H1 (cell line): ENCODE results near the gene BCAS1. TPM values are rescaled to one million over a fixed set of nuclear protein-coding genes. Genes with fewer than 3 reads are reported as not detected.

Experiments used
- CTCF ChIA-PET: fragments of 300-600 bp; sonication (Branson Sonifier 250); formaldehyde crosslinking; loops from one replicate; lab custom pipeline; 2021; ENCODE audit not compliant: partially characterized antibody; lab: Charles Lee
- POLR2A ChIA-PET: fragments of 300-600 bp; sonication (Branson Sonifier 250); formaldehyde crosslinking; loops from one replicate; lab custom pipeline; 2021; ENCODE audit warnings: inconsistent platforms; ENCODE audit not compliant: partially characterized antibody; lab: Charles Lee
- DNase-seq, 2 experiments: peaks; one replicate each; pipeline versions ENCODE4 v3.0.0 to v3.0.0-alpha.2; 2010 to 2022; ENCODE audit warnings: low spot score in 2 of 2, low read depth in 1 of 2, mixed read lengths in 1 of 2
- FAIRE-seq: peaks from 2 replicates; lab custom pipeline; 2011; peaks lifted over from hg19 to GRCh38; lab: Jason Lieb, UNC
- H2AFZ ChIP-seq: 2 replicates; pipeline ENCODE4 v1.8.1; 2012; ENCODE audit warnings: low read length, inconsistent platforms
- H2AK5ac ChIP-seq: 2 replicates; pipeline ENCODE4 v1.6.1; 2013; ENCODE audit warnings: low read depth, low read length
- H2BK120ac ChIP-seq: replicated peaks from 2 replicates; pipeline ENCODE3; 2013; ENCODE audit warnings: low read depth, low read length, inconsistent platforms
- H2BK12ac ChIP-seq: 2 replicates; pipeline ENCODE4 v1.6.1; 2013; ENCODE audit warnings: low read depth, low read length
- H2BK15ac ChIP-seq: 2 replicates; pipeline ENCODE4 v1.6.1; 2013; ENCODE audit warnings: low read length
- H2BK20ac ChIP-seq: 2 replicates; pipeline ENCODE4 v1.6.1; 2013; ENCODE audit warnings: low read length
- H2BK5ac ChIP-seq: 2 replicates; pipeline ENCODE4 v1.6.1; 2013; ENCODE audit warnings: low read depth, low read length
- H3K14ac ChIP-seq: 2 replicates; pipeline ENCODE4 v1.6.1; 2013; ENCODE audit warnings: inconsistent platforms; ENCODE audit not compliant: insufficient read length
- H3K18ac ChIP-seq: 2 replicates; pipeline ENCODE4 v1.6.1; 2013; ENCODE audit warnings: low read length; ENCODE audit errors: extremely low read depth
- H3K23ac ChIP-seq: 2 replicates; pipeline ENCODE4 v1.6.1; 2013; ENCODE audit warnings: inconsistent platforms; ENCODE audit not compliant: insufficient read length
- H3K23me2 ChIP-seq: 2 replicates; pipeline ENCODE4 v1.6.1; 2013; ENCODE audit warnings: low read depth, low read length
- H3K27ac ChIP-seq: 2 replicates; pipeline ENCODE4 v1.6.1; 2011; ENCODE audit warnings: low read depth, low read length, inconsistent platforms
- H3K27me3 ChIP-seq, 4 experiments: replicated peaks in 1 of 4; 1 replicate in 1 of 4; 2 replicates in 3 of 4; pipeline versions ENCODE4 v1.6.1 to v1.8.1; 2011 to 2013; ENCODE audit warnings: low read length in 3 of 4, mild to moderate bottlenecking in 3 of 4, inconsistent platforms in 2 of 4, mixed read lengths in 2 of 4, moderate library complexity in 1 of 4; ENCODE audit not compliant: control insufficient read depth in 3 of 4, insufficient read depth in 3 of 4; ENCODE audit errors: extremely low read depth in 1 of 4
- H3K36me3 ChIP-seq, 4 experiments: 2 replicates each; pipeline versions ENCODE4 v1.6.1 to v1.8.1; 2011 to 2013; ENCODE audit warnings: mild to moderate bottlenecking in 4 of 4, low read length in 3 of 4, moderate library complexity in 2 of 4, control low read depth in 1 of 4, inconsistent platforms in 1 of 4; ENCODE audit not compliant: insufficient read depth in 4 of 4, control insufficient read depth in 2 of 4
- H3K4ac ChIP-seq: replicated peaks from 2 replicates; pipeline ENCODE3; 2013; ENCODE audit warnings: low read length, low read depth, mixed read lengths, inconsistent platforms; ENCODE audit not compliant: insufficient read length
- H3K4me1 ChIP-seq, 4 experiments: replicated peaks in 1 of 4; 1 replicate in 1 of 4; 2 replicates in 3 of 4; pipeline versions ENCODE4 v1.6.1 to v1.8.1; 2011 to 2013; ENCODE audit warnings: low read length in 3 of 4, inconsistent platforms in 2 of 4, mixed read lengths in 1 of 4; ENCODE audit not compliant: insufficient read depth in 4 of 4, control insufficient read depth in 3 of 4
- H3K4me2 ChIP-seq, 2 experiments: 2 replicates each; pipeline versions ENCODE4 v1.6.1 to v1.8.1; 2011 to 2013; ENCODE audit warnings: low read depth in 2 of 2, low read length in 2 of 2, control low read depth in 1 of 2, inconsistent platforms in 1 of 2, mild to moderate bottlenecking in 1 of 2; ENCODE audit not compliant: insufficient read depth in 1 of 2
- H3K4me3 ChIP-seq, 4 experiments: fragments of 200-600, 300-600 bp in 1 of 4; sonication (generic), shearing (Covaris generic), sonication (Bioruptor Twin) in 1 of 4; 2 replicates each; pipeline versions ENCODE4 v1.5.1 to v1.8.1; 2011 to 2016; ENCODE audit warnings: low read length in 4 of 4, low read depth in 3 of 4, control low read depth in 2 of 4, inconsistent platforms in 2 of 4, mild to moderate bottlenecking in 2 of 4, mixed read lengths in 1 of 4, moderate library complexity in 1 of 4; ENCODE audit not compliant: insufficient read depth in 2 of 4; ENCODE audit errors: extremely low read depth in 1 of 4
- H3K56ac ChIP-seq: replicated peaks from 2 replicates; pipeline ENCODE3; 2013; ENCODE audit warnings: low read depth, mild to moderate bottlenecking, mixed read lengths, low read length, inconsistent platforms; ENCODE audit not compliant: insufficient read length
- H3K79me1 ChIP-seq: 2 replicates; pipeline ENCODE4 v1.6.1; 2013; ENCODE audit warnings: low read depth, low read length, control low read depth
- H3K79me2 ChIP-seq, 2 experiments: 2 replicates each; pipeline versions ENCODE4 v1.6.1 to v1.8.1; 2012 to 2013; ENCODE audit warnings: low read length in 2 of 2, mild to moderate bottlenecking in 2 of 2, inconsistent platforms in 1 of 2; ENCODE audit not compliant: insufficient read depth in 2 of 2, control insufficient read depth in 1 of 2
- H3K9ac ChIP-seq, 4 experiments: replicated peaks in 1 of 4; 1 replicate in 1 of 4; 2 replicates in 3 of 4; pipeline versions ENCODE4 v1.6.1 to v1.8.1; 2011 to 2013; ENCODE audit warnings: low read depth in 3 of 4, low read length in 3 of 4, control low read depth in 2 of 4, mild to moderate bottlenecking in 2 of 4, moderate library complexity in 2 of 4, inconsistent platforms in 1 of 4; ENCODE audit errors: extremely low read depth in 1 of 4
- H3K9me3 ChIP-seq, 2 experiments: 2 replicates each; pipeline versions ENCODE4 v1.6.1 to v1.8.1; 2012 to 2013; ENCODE audit warnings: mild to moderate bottlenecking in 2 of 2, moderate library complexity in 2 of 2, control low read depth in 1 of 2, inconsistent platforms in 1 of 2, low read depth in 1 of 2, low read length in 1 of 2, mixed read lengths in 1 of 2; ENCODE audit not compliant: insufficient read depth in 2 of 2
- H4K20me1 ChIP-seq, 2 experiments: replicated peaks in 1 of 2; 2 replicates each; pipeline versions ENCODE3 to v1.8.1; 2011 to 2013; ENCODE audit warnings: inconsistent platforms in 2 of 2, low read length in 2 of 2, mild to moderate bottlenecking in 1 of 2; ENCODE audit not compliant: insufficient read depth in 2 of 2, control insufficient read depth in 1 of 2
- H4K5ac ChIP-seq: 2 replicates; pipeline ENCODE4 v1.6.1; 2013; ENCODE audit warnings: low read length, low read depth, mixed read lengths, inconsistent platforms; ENCODE audit not compliant: insufficient read length
- H4K8ac ChIP-seq: 2 replicates; pipeline ENCODE4 v1.8.0; 2013; ENCODE audit warnings: mild to moderate bottlenecking, moderate library complexity, low read length, inconsistent platforms; ENCODE audit not compliant: insufficient read depth; ENCODE audit errors: extremely low read depth
- H4K91ac ChIP-seq: replicated peaks from 2 replicates; pipeline ENCODE3; 2013; ENCODE audit warnings: low read length, mixed read lengths, inconsistent platforms; ENCODE audit not compliant: insufficient read length
- CHD1 ChIP-seq: IDR thresholded peaks from 2 replicates; pipeline ENCODE4 v1.6.1; 2012; ENCODE audit warnings: low read depth, low read length, improper control_type of control experiment
- EGR1 ChIP-seq: IDR thresholded peaks from 2 replicates; pipeline ENCODE4 v1.6.1; 2011; ENCODE audit warnings: low read depth, low read length, borderline replicate concordance
- GTF2F1 ChIP-seq: IDR thresholded peaks from 2 replicates; pipeline ENCODE4 v1.6.1; 2012; ENCODE audit warnings: low read depth, low read length, improper control_type of control experiment, borderline replicate concordance
- NANOG ChIP-seq: IDR thresholded peaks from 2 replicates; pipeline ENCODE4 v1.6.1; 2011; ENCODE audit warnings: low read length, low read depth, mild to moderate bottlenecking, inconsistent platforms; ENCODE audit not compliant: insufficient read depth, poor library complexity, severe bottlenecking
- RFX5 ChIP-seq: IDR thresholded peaks from 2 replicates; pipeline ENCODE4 v1.6.1; 2011; ENCODE audit warnings: low read depth, low read length, improper control_type of control experiment, borderline replicate concordance
- SP1 ChIP-seq: IDR thresholded peaks from 2 replicates; pipeline ENCODE4 v1.6.1; 2011; ENCODE audit warnings: low read depth, low read length
- TAF7 ChIP-seq: optimal IDR thresholded peaks from 2 replicates; pipeline ENCODE3; 2011; ENCODE audit warnings: low read depth, mild to moderate bottlenecking, inconsistent platforms, low read length, moderate library complexity, borderline replicate concordance
- TEAD4 ChIP-seq: IDR thresholded peaks from 2 replicates; pipeline ENCODE4 v1.6.1; 2012; ENCODE audit warnings: low read depth, low read length, inconsistent platforms, mixed read lengths
- WGBS, 2 experiments: shearing (Covaris generic) in 1 of 2; methylation state at CpG; one replicate each; pipeline versions ENCODE4 v1.1.6 to v1.1.7; 2013 to 2015; ENCODE audit warnings: low lambda C conversion rate in 2 of 2, mixed read lengths in 2 of 2, inconsistent platforms in 1 of 2, low coverage in 1 of 2, missing lambda C conversion rate in 1 of 2; ENCODE audit not compliant: insufficient replicate concordance in 2 of 2, insufficient coverage in 1 of 2, insufficient read length in 1 of 2; ENCODE audit errors: extremely low coverage in 1 of 2, missing lambda C conversion rate in 1 of 2; 5-methylcytosine and 5-hydroxymethylcytosine counted together
- polyA plus RNA-seq, 7 experiments: library from polyadenylated mRNA; depleted of rRNA in 3 of 7; stranded (reverse) in 5 of 7; unstranded in 2 of 7; fragments of >200 nt in 5 of 7; fragments of 200-250 nt in 2 of 7; gene quantifications; 1 replicate in 5 of 7; 2 replicates in 1 of 7; 4 replicates in 1 of 7; pipeline versions ENCODE4 v1.2.1 to v1.2.3, GENCODE V29; 2011 to 2013; ENCODE audit warnings: missing spikeins in 2 of 7, mixed read lengths in 2 of 7
- total RNA-seq: library from RNA; stranded (reverse); fragmentation: NEBNext Ultra II Directional; extraction: Animal tissue kit (Norgen Biotek cat#: 25700); gene quantifications from 2 replicates; pipeline ENCODE4 v1.2.1, GENCODE V29; 2021
- TF ChIP-seq, protein P1 (sequence below): IDR thresholded peaks from 2 replicates; pipeline ENCODE4 v1.6.1; 2012; ENCODE audit warnings: low read length, inconsistent platforms
- TF ChIP-seq, protein P2 (sequence below), 3 experiments: IDR thresholded peaks; 1 replicate in 2 of 3; 2 replicates in 1 of 3; pipeline versions ENCODE4 v1.5.1 to v1.6.1; 2011; ENCODE audit warnings: low read length in 3 of 3, mild to moderate bottlenecking in 3 of 3, inconsistent platforms in 2 of 3, low read depth in 1 of 3, moderate library complexity in 1 of 3; ENCODE audit not compliant: insufficient read depth in 1 of 3; ENCODE audit errors: control extremely low read depth in 1 of 3

Gene BCAS1
- total and polyA plus RNA-seq, 2 of the 8 experiments (the other 6 are each of a cell fraction or from before 2014, with no cell fraction given) = 0.06 to 0.19 TPM

DNA sequence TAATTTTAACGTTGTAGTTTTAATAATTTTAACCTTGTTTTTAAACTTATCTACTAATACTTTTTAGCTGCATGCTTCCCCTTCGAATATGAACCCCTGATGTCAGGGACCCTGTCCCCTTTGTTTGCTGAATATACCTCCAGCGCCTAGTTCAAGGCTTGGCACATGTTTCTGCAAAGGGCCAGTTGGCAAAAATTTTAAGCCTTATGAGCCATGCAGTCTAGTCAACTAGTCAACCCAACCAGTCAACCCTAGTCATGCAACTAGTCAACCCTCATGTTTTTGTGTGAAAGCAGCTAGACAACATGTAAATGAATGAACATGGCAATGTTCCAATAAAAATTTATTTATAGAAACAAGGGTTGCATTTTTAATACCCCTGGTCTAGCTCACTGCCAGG is 119.8 kb downstream of the BCAS1 start:
- Histone ChIP-seq H3K36me3 (no peaks in the 10 kb centered on the region), H3K9ac (no peak overlapping the region), H2BK120ac (no peak overlapping the region), H3K27ac (no peak overlapping the region), H4K5ac (no peak overlapping the region), H3K14ac (no peak overlapping the region), H4K91ac (no peak overlapping the region), H3K23ac (no peak overlapping the region), H3K9me3 (peaks cover 0 to 9% of the 10 kb centered on the region in 2 experiments; a peak in 3 of 4 replicates), H3K18ac (no peak overlapping the region), H3K4me1 (no peaks in the 10 kb centered on the region), H3K79me2 (no peaks in the 10 kb centered on the region), H2BK15ac (no peak overlapping the region), H3K4ac (no peak overlapping the region), H3K23me2 (no peaks in the 10 kb centered on the region; the same call in 1 of the 2 replicates), H2BK20ac (no peak overlapping the region), H4K8ac (no peak overlapping the region), H2AK5ac (no peak overlapping the region), H2AFZ (no peak overlapping the region), H3K56ac (no peak overlapping the region), H3K4me3 (no peak overlapping the region), H3K4me2 (no peak overlapping the region), H4K20me1 (no peaks in the 10 kb centered on the region), H2BK5ac (no peak overlapping the region), H3K27me3 (no peaks in the 10 kb centered on the region; a peak in 1 of 7 replicates), H3K79me1 (no peaks in the 10 kb centered on the region), H2BK12ac (no peak overlapping the region)
- DNase-seq (no peak), FAIRE-seq (no peak)
- ChIA-PET POLR2A (no interaction called here), CTCF (interaction anchor here (1.1 kb wide), 1 partner anchor 10 kb away, joined by 4 read pairs; no protein-coding TSS in a partner anchor)
- WGBS, 2 experiments = 92% methylated on average over 3 of the region's 3 CpGs; no CpG with 5 or more reads in 1 of the 2 experiments
- TF ChIP-seq, protein P1, sequence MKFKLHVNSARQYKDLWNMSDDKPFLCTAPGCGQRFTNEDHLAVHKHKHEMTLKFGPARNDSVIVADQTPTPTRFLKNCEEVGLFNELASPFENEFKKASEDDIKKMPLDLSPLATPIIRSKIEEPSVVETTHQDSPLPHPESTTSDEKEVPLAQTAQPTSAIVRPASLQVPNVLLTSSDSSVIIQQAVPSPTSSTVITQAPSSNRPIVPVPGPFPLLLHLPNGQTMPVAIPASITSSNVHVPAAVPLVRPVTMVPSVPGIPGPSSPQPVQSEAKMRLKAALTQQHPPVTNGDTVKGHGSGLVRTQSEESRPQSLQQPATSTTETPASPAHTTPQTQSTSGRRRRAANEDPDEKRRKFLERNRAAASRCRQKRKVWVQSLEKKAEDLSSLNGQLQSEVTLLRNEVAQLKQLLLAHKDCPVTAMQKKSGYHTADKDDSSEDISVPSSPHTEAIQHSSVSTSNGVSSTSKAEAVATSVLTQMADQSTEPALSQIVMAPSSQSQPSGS = no peak
- TF ChIP-seq EGR1 (no peak), TEAD4 (no peak), GTF2F1 (no peak), CHD1 (no peak), SP1 (no peak), TAF7 (no peak), RFX5 (no peak), NANOG (no peak)
- TF ChIP-seq, protein P2, sequence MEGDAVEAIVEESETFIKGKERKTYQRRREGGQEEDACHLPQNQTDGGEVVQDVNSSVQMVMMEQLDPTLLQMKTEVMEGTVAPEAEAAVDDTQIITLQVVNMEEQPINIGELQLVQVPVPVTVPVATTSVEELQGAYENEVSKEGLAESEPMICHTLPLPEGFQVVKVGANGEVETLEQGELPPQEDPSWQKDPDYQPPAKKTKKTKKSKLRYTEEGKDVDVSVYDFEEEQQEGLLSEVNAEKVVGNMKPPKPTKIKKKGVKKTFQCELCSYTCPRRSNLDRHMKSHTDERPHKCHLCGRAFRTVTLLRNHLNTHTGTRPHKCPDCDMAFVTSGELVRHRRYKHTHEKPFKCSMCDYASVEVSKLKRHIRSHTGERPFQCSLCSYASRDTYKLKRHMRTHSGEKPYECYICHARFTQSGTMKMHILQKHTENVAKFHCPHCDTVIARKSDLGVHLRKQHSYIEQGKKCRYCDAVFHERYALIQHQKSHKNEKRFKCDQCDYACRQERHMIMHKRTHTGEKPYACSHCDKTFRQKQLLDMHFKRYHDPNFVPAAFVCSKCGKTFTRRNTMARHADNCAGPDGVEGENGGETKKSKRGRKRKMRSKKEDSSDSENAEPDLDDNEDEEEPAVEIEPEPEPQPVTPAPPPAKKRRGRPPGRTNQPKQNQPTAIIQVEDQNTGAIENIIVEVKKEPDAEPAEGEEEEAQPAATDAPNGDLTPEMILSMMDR (IDR thresholded peaks at IDR 0.05; ENCODE audit: control extremely low read depth in 1 of 3, insufficient read depth in 1 of 3, low read depth in 1 of 3, low read length in 3 of 3) = no peak
